Stomach (tissue), 4 donors: ENCODE results near the gene ZNF644.

Source experiments
- CTCF ChIP-seq, 7 experiments: fragments of 450-650 bp in 4 of 7; fragments of 200-600 bp in 3 of 7; sonication (generic) in 3 of 7; IDR thresholded peaks; one replicate each; pipeline ENCODE4 v1.5.1; 2016 to 2019; ENCODE audit warnings: antibody characterized with exemption in 7 of 7, control low read depth in 2 of 7, mild to moderate bottlenecking in 1 of 7
- EP300 ChIP-seq: sonication (generic); formaldehyde crosslinking; IDR thresholded peaks from one replicate; pipeline ENCODE4 v1.6.1; 2017; ENCODE audit warnings: antibody characterized with exemption
- POLR2A ChIP-seq, 4 donors: fragments of 450-650 bp; IDR thresholded peaks; one replicate each; pipeline ENCODE4 v1.6.1; 2016; ENCODE audit warnings: antibody characterized with exemption in 4 of 4, control low read depth in 2 of 4, mild to moderate bottlenecking in 1 of 4, moderate library complexity in 1 of 4

GRCh38 chr1:90924982-90925381 lies 96.9 kb downstream of the ZNF644 start:
- TF ChIP-seq POLR2A (IDR thresholded peaks at IDR 0.05) (no peak), CTCF (IDR thresholded peaks at IDR 0.05) (no peak), EP300 (no peak)
